ENCODE results near the gene MYRIP. TPM values are rescaled to one million over a fixed set of nuclear protein-coding genes. Genes with fewer than 3 reads are reported as not detected.

The MYRIP gene
- total and polyA plus RNA-seq, 4 donors: 0.98 to 11.7 (median 6.8) TPM

DNA sequence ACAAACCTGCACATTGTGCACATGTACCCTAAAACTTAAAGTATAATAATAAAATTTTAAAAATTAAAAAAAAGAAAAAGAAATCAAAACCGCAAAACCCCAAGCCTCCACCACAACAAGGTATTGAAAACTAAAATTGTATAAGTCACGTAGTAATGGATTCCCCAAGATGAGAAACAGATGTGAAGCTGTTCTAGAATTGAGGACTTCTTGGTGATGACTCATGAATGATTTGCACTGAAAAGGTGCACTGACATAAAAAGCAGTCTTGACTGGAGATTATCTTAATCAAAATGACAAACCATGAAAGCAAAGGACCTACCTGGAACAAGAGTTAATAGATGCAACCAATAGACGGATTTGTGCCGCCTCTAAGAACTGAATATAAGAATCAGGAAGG, 225.8 kb downstream of the MYRIP start (continued):
- TF ChIP-seq REST (IDR thresholded peaks at IDR 0.05) (no peak), HNF4A (conservative IDR thresholded peaks at IDR 0.05) (no peak), YY1 (IDR thresholded peaks at IDR 0.05) (no peak), JUND (IDR thresholded peaks at IDR 0.05) (no peak), HNF4G (IDR thresholded peaks at IDR 0.05) (no peak), RXRA (IDR thresholded peaks at IDR 0.05) (no peak), GABPA (IDR thresholded peaks at IDR 0.05 in 1 of 2, conservative IDR thresholded peaks at IDR 0.05 in 1 of 2) (no peak), RAD21 (IDR thresholded peaks at IDR 0.05) (no peak), TAF1 (conservative IDR thresholded peaks at IDR 0.05) (no peak), NR2F2 (IDR thresholded peaks at IDR 0.05) (no peak)

- H3K36me3 ChIP-seq (ENCODE audit: control insufficient read depth in 4 of 4, insufficient read depth in 3 of 4, low read depth in 1 of 4, low read length in 3 of 4): no peaks in the 10 kb centered on the region
- no peaks in the 10 kb centered on the region for H3K4me1 ChIP-seq (ENCODE audit: control insufficient read depth in 4 of 4, insufficient read depth in 4 of 4, low read length in 3 of 4)
- H3K4me3 ChIP-seq (ENCODE audit: low read depth in 1 of 3, low read length in 3 of 3): no peak overlapping the region
- H3K27me3 ChIP-seq (ENCODE audit: control insufficient read depth in 4 of 4, insufficient read depth in 4 of 4, low read length in 3 of 4): no peaks in the 10 kb centered on the region
- no peak overlapping the region for H3K9ac ChIP-seq (ENCODE audit: low read depth in 1 of 2, low read length in 2 of 2)
- no peak for DNase-seq (ENCODE audit: low spot score)
- no peak overlapping the region for H3K27ac ChIP-seq (ENCODE audit: low read depth in 1 of 2, low read length in 2 of 2)
- no peaks in the 10 kb centered on the region for H3K9me3 ChIP-seq (ENCODE audit: control insufficient read depth in 4 of 4, low read length in 3 of 4)
- TF ChIP-seq FOXA2 (IDR thresholded peaks at IDR 0.05) (no peak), GABPA (IDR thresholded peaks at IDR 0.05 in 1 of 2, conservative IDR thresholded peaks at IDR 0.05 in 1 of 2) (no peak), RAD21 (IDR thresholded peaks at IDR 0.05) (no peak), SP1 (IDR thresholded peaks at IDR 0.05) (no peak), YY1 (IDR thresholded peaks at IDR 0.05) (no peak), FOXA1 (IDR thresholded peaks at IDR 0.05) (no peak), TAF1 (conservative IDR thresholded peaks at IDR 0.05) (no peak), HNF4G (IDR thresholded peaks at IDR 0.05) (no peak), REST (IDR thresholded peaks at IDR 0.05) (no peak), HNF4A (conservative IDR thresholded peaks at IDR 0.05) (no peak), ATF3 (IDR thresholded peaks at IDR 0.05) (no peak), EGR1 (IDR thresholded peaks at IDR 0.05; ENCODE audit: low read depth in 2 of 2) (no peak), JUND (IDR thresholded peaks at IDR 0.05) (no peak), NR2F2 (IDR thresholded peaks at IDR 0.05) (no peak), MAX (IDR thresholded peaks at IDR 0.05) (no peak), RXRA (IDR thresholded peaks at IDR 0.05) (no peak)
- TF ChIP-seq, protein P1, sequence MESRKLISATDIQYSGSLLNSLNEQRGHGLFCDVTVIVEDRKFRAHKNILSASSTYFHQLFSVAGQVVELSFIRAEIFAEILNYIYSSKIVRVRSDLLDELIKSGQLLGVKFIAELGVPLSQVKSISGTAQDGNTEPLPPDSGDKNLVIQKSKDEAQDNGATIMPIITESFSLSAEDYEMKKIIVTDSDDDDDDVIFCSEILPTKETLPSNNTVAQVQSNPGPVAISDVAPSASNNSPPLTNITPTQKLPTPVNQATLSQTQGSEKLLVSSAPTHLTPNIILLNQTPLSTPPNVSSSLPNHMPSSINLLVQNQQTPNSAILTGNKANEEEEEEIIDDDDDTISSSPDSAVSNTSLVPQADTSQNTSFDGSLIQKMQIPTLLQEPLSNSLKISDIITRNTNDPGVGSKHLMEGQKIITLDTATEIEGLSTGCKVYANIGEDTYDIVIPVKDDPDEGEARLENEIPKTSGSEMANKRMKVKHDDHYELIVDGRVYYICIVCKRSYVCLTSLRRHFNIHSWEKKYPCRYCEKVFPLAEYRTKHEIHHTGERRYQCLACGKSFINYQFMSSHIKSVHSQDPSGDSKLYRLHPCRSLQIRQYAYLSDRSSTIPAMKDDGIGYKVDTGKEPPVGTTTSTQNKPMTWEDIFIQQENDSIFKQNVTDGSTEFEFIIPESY (IDR thresholded peaks at IDR 0.05): no peak
- TF ChIP-seq, protein P2, sequence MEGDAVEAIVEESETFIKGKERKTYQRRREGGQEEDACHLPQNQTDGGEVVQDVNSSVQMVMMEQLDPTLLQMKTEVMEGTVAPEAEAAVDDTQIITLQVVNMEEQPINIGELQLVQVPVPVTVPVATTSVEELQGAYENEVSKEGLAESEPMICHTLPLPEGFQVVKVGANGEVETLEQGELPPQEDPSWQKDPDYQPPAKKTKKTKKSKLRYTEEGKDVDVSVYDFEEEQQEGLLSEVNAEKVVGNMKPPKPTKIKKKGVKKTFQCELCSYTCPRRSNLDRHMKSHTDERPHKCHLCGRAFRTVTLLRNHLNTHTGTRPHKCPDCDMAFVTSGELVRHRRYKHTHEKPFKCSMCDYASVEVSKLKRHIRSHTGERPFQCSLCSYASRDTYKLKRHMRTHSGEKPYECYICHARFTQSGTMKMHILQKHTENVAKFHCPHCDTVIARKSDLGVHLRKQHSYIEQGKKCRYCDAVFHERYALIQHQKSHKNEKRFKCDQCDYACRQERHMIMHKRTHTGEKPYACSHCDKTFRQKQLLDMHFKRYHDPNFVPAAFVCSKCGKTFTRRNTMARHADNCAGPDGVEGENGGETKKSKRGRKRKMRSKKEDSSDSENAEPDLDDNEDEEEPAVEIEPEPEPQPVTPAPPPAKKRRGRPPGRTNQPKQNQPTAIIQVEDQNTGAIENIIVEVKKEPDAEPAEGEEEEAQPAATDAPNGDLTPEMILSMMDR (IDR thresholded peaks at IDR 0.05; ENCODE audit: low read depth, low read length, missing input control): no peak
Observed at GRCh38 chr3:40037582-40037981, 228.2 kb downstream of the MYRIP start.

Data from liver (tissue), 9 donors.